Measurements from ENCODE around the gene KBTBD6. TPM values are rescaled to one million over a fixed set of nuclear protein-coding genes. Genes with fewer than 3 reads are reported as not detected.
A peak's percentile ranks its signal among the peaks of the same experiment; 100 is the strongest.

The KBTBD6 gene
- total and polyA plus RNA-seq, 2 of the 8 experiments (the other 6 are each of a cell fraction or from before 2014, with no cell fraction given), result 4.5 to 11.3 TPM

GRCh38 chr13:41107584-41108014 is 25.0 kb downstream of the KBTBD6 start (continued):
- TF ChIP-seq HDAC2 (IDR thresholded peaks at IDR 0.05; ENCODE audit: borderline replicate concordance in 1 of 2, low read depth in 2 of 2, low read length in 2 of 2), result no peak
- TF ChIP-seq MAX (IDR thresholded peaks at IDR 0.05), result no peak
- no peak for TF ChIP-seq USF2 (IDR thresholded peaks at IDR 0.05; ENCODE audit: low read length)
- no peak for TF ChIP-seq RAD21 (IDR thresholded peaks at IDR 0.05 in 1 of 2, conservative IDR thresholded peaks at IDR 0.05 in 1 of 2; ENCODE audit: low read depth in 2 of 2, low read length in 2 of 2)
- TF ChIP-seq ASH2L (IDR thresholded peaks at IDR 0.05; ENCODE audit: low read length), result no peak
- TF ChIP-seq GTF2F1 (IDR thresholded peaks at IDR 0.05; ENCODE audit: borderline replicate concordance, low read depth, low read length), result no peak
- TF ChIP-seq EP300 (IDR thresholded peaks at IDR 0.05; ENCODE audit: borderline replicate concordance in 1 of 2, low read depth in 2 of 2, low read length in 2 of 2), result no peak
- TF ChIP-seq ZNF274 (IDR thresholded peaks at IDR 0.05; ENCODE audit: borderline replicate concordance, extremely low read depth, low read length), result no peak
- TF ChIP-seq SP4 (IDR thresholded peaks at IDR 0.05; ENCODE audit: low read length), result no peak
- TF ChIP-seq SUZ12 (IDR thresholded peaks at IDR 0.05; ENCODE audit: low read length), result no peak
- no peak for TF ChIP-seq CREB1 (IDR thresholded peaks at IDR 0.05)
- no peak for TF ChIP-seq BRCA1 (IDR thresholded peaks at IDR 0.05; ENCODE audit: low read depth, low read length)
- no peak for TF ChIP-seq EGR1 (IDR thresholded peaks at IDR 0.05; ENCODE audit: borderline replicate concordance, low read depth, low read length)
- no peak for TF ChIP-seq BACH1 (IDR thresholded peaks at IDR 0.05; ENCODE audit: low read length)
- no peak for TF ChIP-seq RFX5 (IDR thresholded peaks at IDR 0.05; ENCODE audit: borderline replicate concordance, low read depth, low read length)
- TF ChIP-seq SIN3A (conservative IDR thresholded peaks at IDR 0.05 in 1 of 2, IDR thresholded peaks at IDR 0.05 in 1 of 2; ENCODE audit: low read depth in 1 of 2, low read length in 2 of 2), result no peak
- no peak for TF ChIP-seq RNF2 (IDR thresholded peaks at IDR 0.05; ENCODE audit: borderline replicate concordance, low read depth, low read length, missing control alignments, poor library complexity, severe bottlenecking)
- no peak for TF ChIP-seq CEBPB (IDR thresholded peaks at IDR 0.05; ENCODE audit: low read depth, low read length)
- no peak for TF ChIP-seq KDM4A (IDR thresholded peaks at IDR 0.05; ENCODE audit: low read depth, low read length, severe bottlenecking)
- no peak for TF ChIP-seq SP1 (IDR thresholded peaks at IDR 0.05; ENCODE audit: low read depth, low read length)
- TF ChIP-seq MAFK (IDR thresholded peaks at IDR 0.05; ENCODE audit: low read depth, low read length), result no peak
- peak; percentile 49; the same call in 1 of the 2 replicates for TF ChIP-seq TAF1 (IDR thresholded peaks at IDR 0.05; ENCODE audit: low read depth, low read length)
- TF ChIP-seq RXRA (IDR thresholded peaks at IDR 0.05; ENCODE audit: insufficient read depth, low read depth, low read length), result no peak
- 0 out of 2 replicates have a peak, but pooled peaks have one; percentile 21 for TF ChIP-seq PHF8 (conservative IDR thresholded peaks at IDR 0.05; ENCODE audit: low read depth, low read length)

All from H1 (cell line).